Cardiac ventricle fibroblast (primary cell): ENCODE data around the gene NAALADL2. TPM values are rescaled to one million over a fixed set of nuclear protein-coding genes. Genes with fewer than 3 reads are reported as not detected.

ENCODE experiments used
- total RNA-seq: library from RNA; depleted of rRNA; stranded (reverse); fragments of >200 nt; gene quantifications from 2 replicates; pipeline ENCODE4 v1.2.3, GENCODE V29; 2015

NAALADL2 gene
- total RNA-seq: 6.6 and 7.3 TPM in 2 replicates

GRCh38 chr3:174859114-174859735, at the start of gene NAALADL2:
Gene NAALADL2 (plus strand): TSS chr3:174859334.

